ENCODE results near the gene LSMEM2. TPM values are rescaled to one million over a fixed set of nuclear protein-coding genes. Genes with fewer than 3 reads are reported as not detected.
A peak's percentile ranks its signal among the peaks of the same experiment; 100 is the strongest.

The LSMEM2 gene
- total and polyA plus RNA-seq, 12 donors: 1.9 to 45.2 (median 31.7) TPM

- DNase-seq (peak in 1 of 2 donors; percentile 25), ATAC-seq (no peak)
- no peak overlapping the region for H3K27ac ChIP-seq
- no peaks in the 10 kb centered on the region for H3K27me3 ChIP-seq
- no peaks in the 10 kb centered on the region for H3K9me3 ChIP-seq
- 86 to 87% methylated on average over 16 of the region's 16 CpGs for WGBS, 2 donors
- peaks cover 17 to 63% (median 47%) of the 10 kb centered on the region in 9 donors for H3K4me1 ChIP-seq
- peaks cover 0 to 43% (median 28%) of the 10 kb centered on the region in 9 donors for H3K36me3 ChIP-seq
- H3K4me3 ChIP-seq: no peak overlapping the region
- intact Hi-C loops (cut with DNase I): no loop called here
- TF ChIP-seq, protein P1, sequence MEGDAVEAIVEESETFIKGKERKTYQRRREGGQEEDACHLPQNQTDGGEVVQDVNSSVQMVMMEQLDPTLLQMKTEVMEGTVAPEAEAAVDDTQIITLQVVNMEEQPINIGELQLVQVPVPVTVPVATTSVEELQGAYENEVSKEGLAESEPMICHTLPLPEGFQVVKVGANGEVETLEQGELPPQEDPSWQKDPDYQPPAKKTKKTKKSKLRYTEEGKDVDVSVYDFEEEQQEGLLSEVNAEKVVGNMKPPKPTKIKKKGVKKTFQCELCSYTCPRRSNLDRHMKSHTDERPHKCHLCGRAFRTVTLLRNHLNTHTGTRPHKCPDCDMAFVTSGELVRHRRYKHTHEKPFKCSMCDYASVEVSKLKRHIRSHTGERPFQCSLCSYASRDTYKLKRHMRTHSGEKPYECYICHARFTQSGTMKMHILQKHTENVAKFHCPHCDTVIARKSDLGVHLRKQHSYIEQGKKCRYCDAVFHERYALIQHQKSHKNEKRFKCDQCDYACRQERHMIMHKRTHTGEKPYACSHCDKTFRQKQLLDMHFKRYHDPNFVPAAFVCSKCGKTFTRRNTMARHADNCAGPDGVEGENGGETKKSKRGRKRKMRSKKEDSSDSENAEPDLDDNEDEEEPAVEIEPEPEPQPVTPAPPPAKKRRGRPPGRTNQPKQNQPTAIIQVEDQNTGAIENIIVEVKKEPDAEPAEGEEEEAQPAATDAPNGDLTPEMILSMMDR (IDR thresholded peaks at IDR 0.05): no peak
Observed at GRCh38 chr3:50290161-50290641, 11.3 kb downstream of the LSMEM2 start.

DNA sequence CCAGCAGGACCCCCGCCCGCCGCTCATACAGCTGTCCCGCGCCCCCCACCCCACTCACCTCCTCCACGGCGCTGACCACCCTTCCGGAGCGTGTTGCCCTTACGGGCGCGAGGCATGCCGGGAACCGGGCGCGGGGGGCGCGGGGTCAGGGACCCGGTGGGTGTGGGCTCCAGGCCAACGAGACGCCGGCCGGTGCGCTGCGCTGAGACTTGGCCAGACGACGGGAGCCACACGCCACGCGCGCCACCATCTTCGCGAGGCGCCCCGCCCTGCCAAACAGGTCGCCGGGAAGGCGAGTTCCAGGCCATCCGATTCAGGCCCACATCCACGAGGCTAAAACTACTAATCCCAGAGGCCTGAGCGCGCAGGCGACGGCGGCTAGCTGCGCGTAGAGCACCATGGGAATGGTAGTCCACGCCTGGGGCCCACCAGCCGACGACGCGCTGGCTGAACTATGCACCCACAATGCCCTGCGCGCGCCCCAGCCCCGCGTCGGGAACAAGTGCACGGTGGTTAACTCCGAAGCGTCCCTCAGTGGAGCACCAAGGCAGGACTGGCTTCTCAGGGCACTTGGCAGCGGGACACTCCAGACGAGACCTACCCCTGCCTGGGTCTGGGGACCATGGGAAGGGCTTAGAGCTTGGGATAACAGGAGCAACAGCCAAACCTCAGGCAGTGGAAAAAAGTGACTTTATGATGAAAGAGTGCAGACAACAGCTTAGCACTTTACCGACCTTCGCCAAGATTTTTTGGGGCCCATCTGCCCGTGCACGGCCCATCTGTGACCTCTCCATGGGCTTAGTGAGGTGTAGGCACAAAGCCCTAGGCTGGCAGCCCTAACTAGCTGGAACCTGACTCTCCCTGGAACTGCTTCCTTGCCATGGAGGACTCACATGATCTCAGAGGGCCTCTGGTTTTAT lies 13.5 kb downstream of the LSMEM2 start, which contains the start of gene IFRD2:
IFRD2 (minus strand) TSS at position 271 of the 920 bp plus-strand sequence; CDS start at position 116, 155 bp downstream.
- peak; percentile 97 for DNase-seq
- intact Hi-C loops (cut with DNase I): no loop called here
- 1 to 2% methylated on average over 60 to 67 of the region's 67 CpGs for WGBS, 2 donors
- Histone ChIP-seq H3K9me3 (no peaks in the 10 kb centered on the region), H3K4me3 (peak within 1 kb of the TSS; percentile 84 to 100 (median 94)), H3K4me1 (peaks cover 17 to 41% (median 29%) of the 10 kb centered on the region in 9 donors), H3K27me3 (no peaks in the 10 kb centered on the region), H3K27ac (peak within 1 kb of the TSS; percentile 20 to 95 (median 92)), H3K36me3 (peaks cover 0 to 39% (median 25%) of the 10 kb centered on the region in 9 donors)
- ATAC-seq: peak; percentile 90 to 97 (median 96)
- TF ChIP-seq, protein P1 (IDR thresholded peaks at IDR 0.05): peak in 1 of 9 donors; percentile 9

DNA sequence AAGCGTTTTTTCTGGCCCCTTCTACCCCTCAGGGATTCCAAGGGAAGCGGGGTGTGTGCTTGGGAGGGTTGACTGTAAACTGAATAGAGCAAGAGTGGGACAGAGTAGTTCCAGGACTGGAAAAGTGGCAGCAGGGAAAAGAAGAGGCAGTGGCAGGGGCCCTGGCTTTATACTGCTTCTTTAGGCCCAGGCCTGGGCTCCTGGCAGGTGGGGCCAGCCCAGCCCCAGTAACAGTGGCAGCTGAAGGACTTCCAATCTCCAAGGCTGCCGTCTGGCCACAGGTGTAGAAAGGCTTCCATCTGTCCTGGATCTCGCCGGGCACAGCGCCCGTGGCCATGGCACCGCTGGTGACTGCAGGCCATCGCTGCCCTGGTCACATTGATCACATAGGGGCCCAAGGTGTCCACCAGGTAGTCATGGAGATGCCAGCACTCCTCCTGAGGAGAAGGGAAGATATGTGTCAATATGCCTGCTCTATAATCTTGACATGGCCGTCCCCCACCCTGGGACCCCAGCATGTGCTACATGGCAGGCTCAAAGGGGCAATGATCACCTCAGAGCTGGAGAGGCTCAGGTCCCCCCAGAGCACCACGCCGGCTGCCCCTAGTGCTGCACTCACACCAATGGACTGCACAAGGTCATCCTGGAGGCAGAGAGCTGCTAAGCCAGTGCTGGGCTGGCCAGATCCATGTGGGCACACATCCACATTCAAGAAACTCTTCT lies 14.4 kb downstream of the LSMEM2 start:
- Histone ChIP-seq H3K9me3 (no peaks in the 10 kb centered on the region), H3K4me1 (peaks cover 17 to 41% (median 32%) of the 10 kb centered on the region in 9 donors), H3K27ac (peak overlapping the region; percentile 20 to 95 (median 92)), H3K36me3 (peaks cover 0 to 33% (median 18%) of the 10 kb centered on the region in 9 donors), H3K27me3 (no peaks in the 10 kb centered on the region), H3K4me3 (peak overlapping the region in 6 of 10 donors; percentile 84 to 100 (median 94))
- ATAC-seq: no peak
- WGBS, 2 donors: 70 to 76% methylated on average over 12 of the region's 12 CpGs
- no peak for DNase-seq
- intact Hi-C loops (cut with DNase I): no loop called here
- TF ChIP-seq, protein P1 (IDR thresholded peaks at IDR 0.05): no peak

DNA sequence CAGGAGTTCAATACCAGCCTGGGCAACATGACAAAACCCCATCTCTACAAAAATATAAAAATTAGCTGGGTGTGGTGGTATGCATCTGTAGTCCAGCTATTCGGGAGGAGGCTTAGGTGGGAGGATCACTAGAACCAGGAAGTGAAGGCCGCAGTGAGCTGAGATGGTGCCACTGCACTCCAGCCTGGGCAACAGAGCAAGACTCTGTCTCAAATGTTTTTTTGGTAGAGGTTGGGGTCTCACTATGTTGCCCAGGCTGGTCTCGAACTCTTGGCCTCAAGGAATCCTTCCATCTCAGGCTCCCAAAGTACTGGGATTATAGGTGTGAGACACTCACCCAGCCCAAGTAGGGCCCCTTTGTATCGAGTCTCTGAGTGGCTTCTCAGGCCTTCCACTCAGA lies 15.2 kb downstream of the LSMEM2 start:
- 84 to 90% methylated on average over 4 of the region's 4 CpGs for WGBS, 2 donors
- H3K4me1 ChIP-seq: peaks cover 23 to 48% (median 36%) of the 10 kb centered on the region in 9 donors
- peak overlapping the region in 1 of 10 donors; percentile 95 for H3K27ac ChIP-seq
- peaks cover 0 to 25% (median 10%) of the 10 kb centered on the region in 9 donors for H3K36me3 ChIP-seq
- intact Hi-C loops (cut with DNase I): no loop called here
- H3K27me3 ChIP-seq: no peaks in the 10 kb centered on the region
- H3K9me3 ChIP-seq: no peaks in the 10 kb centered on the region
- DNase-seq (no peak), ATAC-seq (no peak)
- no peak overlapping the region for H3K4me3 ChIP-seq
- TF ChIP-seq, protein P1 (IDR thresholded peaks at IDR 0.05): no peak

Data from heart right ventricle (tissue), 16 donors.